Fibroblast of lung (primary cell): Measurements from ENCODE around the gene ARL6. TPM values are rescaled to one million over a fixed set of nuclear protein-coding genes. Genes with fewer than 3 reads are reported as not detected.

Experiments used
- DNase-seq, 2 donors: peaks; one replicate each; pipeline versions ENCODE4 v3.0.0 to v3.0.0-alpha.2; 2010; ENCODE audit warnings: low read depth in 2 of 2
- H2AFZ ChIP-seq: 2 replicates; pipeline ENCODE4 v1.5.1; 2012; ENCODE audit warnings: low read length, control low read depth, inconsistent platforms
- H3K27ac ChIP-seq: 2 replicates; pipeline ENCODE4 v1.5.1; 2011; ENCODE audit warnings: low read length, control low read depth; ENCODE audit not compliant: insufficient read depth
- H3K27me3 ChIP-seq: 2 replicates; pipeline ENCODE4 v1.5.1; 2011; ENCODE audit warnings: mild to moderate bottlenecking, low read length; ENCODE audit not compliant: control insufficient read depth, insufficient read depth
- H3K36me3 ChIP-seq: 2 replicates; pipeline ENCODE4 v1.5.1; 2011; ENCODE audit warnings: low read length; ENCODE audit not compliant: control insufficient read depth, insufficient read depth
- H3K4me1 ChIP-seq: 2 replicates; pipeline ENCODE4 v1.5.1; 2011; ENCODE audit warnings: low read length; ENCODE audit not compliant: control insufficient read depth, insufficient read depth; ENCODE audit errors: extremely low read depth
- H3K4me2 ChIP-seq: 2 replicates; pipeline ENCODE4 v1.5.1; 2011; ENCODE audit warnings: low read length, control low read depth; ENCODE audit not compliant: insufficient read depth; ENCODE audit errors: extremely low read depth
- H3K4me3 ChIP-seq, 4 experiments: fragments of 200-600 bp in 1 of 4; sonication (generic) in 1 of 4; replicated peaks in 1 of 4; 2 replicates each; pipeline ENCODE4 v1.5.1; 2011 to 2016; ENCODE audit warnings: low read length in 4 of 4, low read depth in 3 of 4, mild to moderate bottlenecking in 3 of 4, control low read depth in 2 of 4, inconsistent platforms in 1 of 4, mixed read lengths in 1 of 4; ENCODE audit not compliant: insufficient read depth in 1 of 4; ENCODE audit errors: control extremely low read depth in 1 of 4
- H3K79me2 ChIP-seq: 2 replicates; pipeline ENCODE4 v1.5.1; 2012; ENCODE audit warnings: mild to moderate bottlenecking, low read length, inconsistent platforms; ENCODE audit not compliant: control insufficient read depth, insufficient read depth
- H3K9ac ChIP-seq: 2 replicates; pipeline ENCODE4 v1.5.1; 2011; ENCODE audit warnings: mild to moderate bottlenecking, low read length, control low read depth; ENCODE audit not compliant: insufficient read depth
- H3K9me3 ChIP-seq: 2 replicates; pipeline ENCODE4 v1.5.1; 2012; ENCODE audit warnings: low read depth, low read length; ENCODE audit not compliant: control insufficient read depth, insufficient read depth
- H4K20me1 ChIP-seq: 2 replicates; pipeline ENCODE4 v1.5.1; 2011; ENCODE audit warnings: low read length; ENCODE audit not compliant: control insufficient read depth, insufficient read depth; ENCODE audit errors: extremely low read depth
- CTCF ChIP-seq, 2 donors: IDR thresholded peaks in 1 of 2; conservative IDR thresholded peaks in 1 of 2; 1 replicate in 1 of 2; 2 replicates in 1 of 2; pipeline ENCODE4 v1.5.1; 2011 to 2012; ENCODE audit warnings: low read length in 2 of 2, control low read depth in 1 of 2, inconsistent platforms in 1 of 2, low read depth in 1 of 2, mild to moderate bottlenecking in 1 of 2
- EZH2 ChIP-seq: IDR thresholded peaks from 2 replicates; pipeline ENCODE4 v1.5.1; 2012; ENCODE audit warnings: low read length, control low read depth, mild to moderate bottlenecking; ENCODE audit errors: missing control alignments
- polyA minus RNA-seq: library from RNA; depleted of rRNA, polyadenylated mRNA; stranded (reverse); fragments of >200 nt; gene quantifications from 2 replicates; pipeline ENCODE4 v1.2.3, GENCODE V29; 2011; ENCODE audit warnings: low replicate concordance
- polyA plus RNA-seq, 2 donors: library from polyadenylated mRNA; depleted of rRNA in 1 of 2; stranded (reverse) in 1 of 2; unstranded in 1 of 2; fragments of >200 nt; gene quantifications; 2 replicates each; pipeline ENCODE4 v1.2.1, GENCODE V29; 2011 to 2012; ENCODE audit warnings: missing spikeins in 1 of 2
- total RNA-seq: library from RNA; depleted of rRNA; stranded (reverse); fragments of >200 nt; gene quantifications from 2 replicates; pipeline ENCODE4 v1.2.1, GENCODE V29; 2014

The ARL6 gene
- total RNA-seq, result 6.1 and 10.0 TPM in 2 replicates
- polyA plus RNA-seq, result 4.3 and 5.2 TPM in 2 replicates
- 2.9 and 3.3 TPM in 2 replicates for polyA plus RNA-seq (2012)
- 2.2 and 7.3 TPM in 2 replicates for polyA minus RNA-seq

- Histone ChIP-seq H3K9ac (peak within 1 kb of the TSS; percentile 74), H3K4me1 (no peaks in the 10 kb centered on the region), H3K36me3 (no peaks in the 10 kb centered on the region), H3K27me3 (no peaks in the 10 kb centered on the region), H3K27ac (peak within 1 kb of the TSS; percentile 82), H4K20me1 (no peaks in the 10 kb centered on the region), H3K4me2 (peak within 1 kb of the TSS; percentile 91), H3K4me3 (peak within 1 kb of the TSS; percentile 61 to 90 (median 76)), H3K79me2 (no peaks in the 10 kb centered on the region), H3K9me3 (no peaks in the 10 kb centered on the region), H2AFZ (peak within 1 kb of the TSS; percentile 97)
- peak; percentile 88 for DNase-seq
- TF ChIP-seq CTCF (conservative IDR thresholded peaks at IDR 0.05 in 1 of 2, IDR thresholded peaks at IDR 0.05 in 1 of 2; ENCODE audit: low read depth in 1 of 2, low read length in 2 of 2) (peak; percentile 11 to 27), EZH2 (no peak)
Observed at GRCh38 chr3:97764407-97765238, at the start of gene ARL6. TSS of gene ARL6 (plus strand) at chr3:97764758. CDS start at chr3:97768108, 3,350 bp downstream.

- no peaks in the 10 kb centered on the region for H4K20me1 ChIP-seq
- no peak overlapping the region for H2AFZ ChIP-seq
- H3K79me2 ChIP-seq, result no peaks in the 10 kb centered on the region
- no peaks in the 10 kb centered on the region for H3K36me3 ChIP-seq
- H3K9me3 ChIP-seq, result no peaks in the 10 kb centered on the region
- H3K27me3 ChIP-seq, result no peaks in the 10 kb centered on the region
- peak overlapping the region in 1 of 4 experiments; percentile 35 for H3K4me3 ChIP-seq
- H3K4me1 ChIP-seq, result no peaks in the 10 kb centered on the region
- no peak overlapping the region for H3K9ac ChIP-seq
- TF ChIP-seq CTCF (conservative IDR thresholded peaks at IDR 0.05 in 1 of 2, IDR thresholded peaks at IDR 0.05 in 1 of 2; ENCODE audit: low read depth in 1 of 2, low read length in 2 of 2) (peak; percentile 99 to 100), EZH2 (no peak)
- no peak overlapping the region for H3K27ac ChIP-seq
- peak; percentile 55 to 67 for DNase-seq
- H3K4me2 ChIP-seq, result peak overlapping the region; percentile 55
Observed at GRCh38 chr3:97719156-97719821, 45.3 kb upstream of the ARL6 start.

- Histone ChIP-seq H3K79me2 (no peaks in the 10 kb centered on the region), H4K20me1 (no peaks in the 10 kb centered on the region), H3K27me3 (no peaks in the 10 kb centered on the region), H3K36me3 (no peaks in the 10 kb centered on the region), H3K4me1 (no peaks in the 10 kb centered on the region), H3K27ac (no peak overlapping the region), H3K4me2 (no peak overlapping the region), H3K9me3 (no peaks in the 10 kb centered on the region), H3K4me3 (no peak overlapping the region), H2AFZ (no peak overlapping the region), H3K9ac (no peak overlapping the region)
- TF ChIP-seq CTCF (conservative IDR thresholded peaks at IDR 0.05 in 1 of 2, IDR thresholded peaks at IDR 0.05 in 1 of 2; ENCODE audit: low read depth in 1 of 2, low read length in 2 of 2), result no peak
- no peak for TF ChIP-seq EZH2
- DNase-seq, result peak in 1 of 2 donors; percentile 1
Observed at GRCh38 chr3:97720417-97720816, 44.1 kb upstream of the ARL6 start.
